PC-9 (cell line): ENCODE measurements around the gene ZNF160. TPM values are rescaled to one million over a fixed set of nuclear protein-coding genes. Genes with fewer than 3 reads are reported as not detected.

Experiments used
- BruUV-seq: library from RNA; stranded (reverse); fragments of 400-500 nt; replicated peaks from 2 replicates; lab custom pipeline; 2021; lab: Mats Ljungman, UMichigan
- CTCF ChIA-PET: fragments of 300-600 bp; sonication (Branson Sonifier 250); formaldehyde crosslinking; loops from one replicate; lab custom pipeline; 2022; ENCODE audit warnings: antibody characterized with exemption; lab: Charles Lee
- POLR2A ChIA-PET: fragments of 300-600 bp; sonication (Branson Sonifier 250); formaldehyde crosslinking; loops from one replicate; lab custom pipeline; 2022; ENCODE audit warnings: antibody characterized with exemption; ENCODE audit not compliant: unreplicated experiment; lab: Charles Lee
- DNase-seq, 2 experiments: peaks; one replicate each; pipeline versions ENCODE4 v3.0.0 to v3.0.0-alpha.2; 2015 to 2022; ENCODE audit warnings: mixed read lengths in 1 of 2
- H2AFZ ChIP-seq: fragments of 200-600 bp; sonication (generic); 2 replicates; pipeline ENCODE4 v1.8.1; 2017; ENCODE audit warnings: antibody characterized with exemption
- H3F3A ChIP-seq: fragments of 200-600 bp; sonication (generic); 2 replicates; pipeline ENCODE4 v1.8.1; 2017; ENCODE audit warnings: antibody characterized with exemption, mild to moderate bottlenecking, low read depth; ENCODE audit not compliant: insufficient read depth
- H3K27ac ChIP-seq: fragments of 200-600 bp; sonication (generic); 2 replicates; pipeline ENCODE4 v1.6.1; 2016; ENCODE audit warnings: mixed run types
- H3K27me3 ChIP-seq: fragments of 200-600 bp; sonication (generic); 2 replicates; pipeline ENCODE4 v1.6.1; 2016; ENCODE audit warnings: low read depth, mixed run types; ENCODE audit not compliant: insufficient read depth
- H3K36me3 ChIP-seq: fragments of 200-600 bp; sonication (generic); 2 replicates; pipeline ENCODE4 v1.6.1; 2016; ENCODE audit warnings: low read depth, mixed run types
- H3K4me1 ChIP-seq: fragments of 200-600 bp; sonication (generic); replicated peaks from 2 replicates; pipeline ENCODE4 v1.6.1; 2016; ENCODE audit warnings: mixed run types; ENCODE audit not compliant: insufficient read depth
- H3K4me2 ChIP-seq: fragments of 200-600 bp; sonication (generic); 2 replicates; pipeline ENCODE4 v1.6.1; 2017; ENCODE audit warnings: mixed run types
- H3K4me3 ChIP-seq: fragments of 200-600 bp; sonication (generic); 2 replicates; pipeline ENCODE4 v1.6.1; 2016; ENCODE audit warnings: mixed run types
- H3K79me2 ChIP-seq: fragments of 200-600 bp; sonication (generic); 2 replicates; pipeline ENCODE4 v1.6.1; 2017; ENCODE audit warnings: low read depth, mixed run types
- H3K9me2 ChIP-seq: fragments of 200-600 bp; sonication (generic); 2 replicates; pipeline ENCODE4 v1.8.1; 2017; ENCODE audit warnings: mild to moderate bottlenecking; ENCODE audit not compliant: insufficient read depth
- H3K9me3 ChIP-seq: fragments of 200-600 bp; sonication (generic); 2 replicates; pipeline ENCODE4 v1.8.1; 2016; ENCODE audit warnings: low read depth; ENCODE audit not compliant: insufficient read depth
- H4K20me1 ChIP-seq: fragments of 200-600 bp; sonication (generic); 2 replicates; pipeline ENCODE4 v1.8.1; 2017; ENCODE audit not compliant: insufficient read depth
- EZH2 ChIP-seq: fragments of 200-600 bp; sonication (generic); IDR thresholded peaks from 2 replicates; pipeline ENCODE4 v1.8.0; 2017; ENCODE audit warnings: antibody characterized with exemption, low read depth
- intact Hi-C: fragments of 100-400 bp; cut with micrococcal nuclease; formaldehyde crosslinking; loops from one replicate; pipeline ENCODE4 v1.10.0; 2022; ENCODE audit not compliant: unreplicated experiment
- total RNA-seq: library from RNA; stranded (reverse); gene quantifications from 2 replicates; pipeline ENCODE4 v1.2.3, GENCODE V29; 2021
- TF ChIP-seq, protein P1 (sequence below): fragments of 200-600 bp; sonication (generic); conservative IDR thresholded peaks from 2 replicates; pipeline ENCODE4 v1.6.1; 2017; ENCODE audit warnings: mixed run types, antibody characterized with exemption, mild to moderate bottlenecking, moderate library complexity

ZNF160 gene
- total RNA-seq, 1 experiment from 2014 or later, result 27.4 TPM

DNA sequence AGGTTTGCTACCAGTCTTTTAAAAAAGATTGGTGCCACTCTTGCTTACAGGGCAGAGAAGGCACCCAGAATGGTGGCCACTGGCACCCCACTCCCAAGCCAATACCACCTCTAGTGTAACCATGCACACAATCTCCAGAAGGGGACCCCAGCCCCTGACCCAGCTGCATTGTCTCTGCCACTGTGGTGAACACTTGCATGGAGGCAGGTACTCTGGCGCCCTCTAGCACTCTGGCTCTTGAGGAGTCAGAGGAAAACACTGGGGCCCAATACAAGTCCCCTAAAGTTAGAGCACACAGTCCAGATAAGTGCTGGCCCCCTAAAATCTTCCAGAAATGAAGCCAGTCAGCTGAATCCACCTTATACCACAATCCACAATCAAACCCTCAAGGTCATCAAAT, 83.5 kb downstream of the ZNF160 start:
- TF ChIP-seq EZH2, result no peak
- TF ChIP-seq, protein P1, sequence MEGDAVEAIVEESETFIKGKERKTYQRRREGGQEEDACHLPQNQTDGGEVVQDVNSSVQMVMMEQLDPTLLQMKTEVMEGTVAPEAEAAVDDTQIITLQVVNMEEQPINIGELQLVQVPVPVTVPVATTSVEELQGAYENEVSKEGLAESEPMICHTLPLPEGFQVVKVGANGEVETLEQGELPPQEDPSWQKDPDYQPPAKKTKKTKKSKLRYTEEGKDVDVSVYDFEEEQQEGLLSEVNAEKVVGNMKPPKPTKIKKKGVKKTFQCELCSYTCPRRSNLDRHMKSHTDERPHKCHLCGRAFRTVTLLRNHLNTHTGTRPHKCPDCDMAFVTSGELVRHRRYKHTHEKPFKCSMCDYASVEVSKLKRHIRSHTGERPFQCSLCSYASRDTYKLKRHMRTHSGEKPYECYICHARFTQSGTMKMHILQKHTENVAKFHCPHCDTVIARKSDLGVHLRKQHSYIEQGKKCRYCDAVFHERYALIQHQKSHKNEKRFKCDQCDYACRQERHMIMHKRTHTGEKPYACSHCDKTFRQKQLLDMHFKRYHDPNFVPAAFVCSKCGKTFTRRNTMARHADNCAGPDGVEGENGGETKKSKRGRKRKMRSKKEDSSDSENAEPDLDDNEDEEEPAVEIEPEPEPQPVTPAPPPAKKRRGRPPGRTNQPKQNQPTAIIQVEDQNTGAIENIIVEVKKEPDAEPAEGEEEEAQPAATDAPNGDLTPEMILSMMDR, result peak; percentile 36; the same call in 1 of the 2 replicates
- no peak overlapping the region for H3K4me3 ChIP-seq
- H2AFZ ChIP-seq, result no peak overlapping the region
- CTCF ChIA-PET, result no interaction called here
- H3K4me2 ChIP-seq, result no peak overlapping the region
- peaks cover 9% of the 10 kb centered on the region; the same call in 1 of the 2 replicates for H3K9me3 ChIP-seq
- peaks cover 5% of the 10 kb centered on the region; the same call in 1 of the 2 replicates for H3F3A ChIP-seq
- H3K27me3 ChIP-seq, result no peaks in the 10 kb centered on the region
- H3K27ac ChIP-seq, result no peak overlapping the region
- no peaks in the 10 kb centered on the region for H3K79me2 ChIP-seq
- no peaks in the 10 kb centered on the region for H4K20me1 ChIP-seq
- DNase-seq, result no peak
- intact Hi-C loops, result no loop called here
- no peaks in the 10 kb centered on the region for H3K9me2 ChIP-seq
- POLR2A ChIA-PET, result no interaction called here
- no peaks in the 10 kb centered on the region for H3K36me3 ChIP-seq
- H3K4me1 ChIP-seq, result no peaks in the 10 kb centered on the region
- no TSS peak for BruUV-seq

Other genes starting within 250 kb of the ZNF160 start
- 19.5 and 29.0 TPM in 2 replicates for gene ZNF468, start 245.8 kb downstream of the ZNF160 start, total RNA-seq
- gene ZNF320, start 205.8 kb downstream of the ZNF160 start, total RNA-seq, result 18.5 and 24.9 TPM in 2 replicates
- 10.8 and 14.5 TPM in 2 replicates for gene ZNF888, start 180.0 kb downstream of the ZNF160 start, total RNA-seq
- gene ZNF816, start 140.5 kb downstream of the ZNF160 start, total RNA-seq, result 11.8 and 13.8 TPM in 2 replicates
- gene ERVV-1, start 89.5 kb downstream of the ZNF160 start, total RNA-seq, result not detected in 2 replicates
- 0.28 TPM in 1 of 2 replicates, not detected in the other for gene ERVV-2, start 58.7 kb downstream of the ZNF160 start, total RNA-seq
- gene ZNF415, start 29.5 kb upstream of the ZNF160 start, total RNA-seq, result 9.6 and 12.9 TPM in 2 replicates
- 13.6 and 15.3 TPM in 2 replicates for gene ZNF347, start 55.6 kb upstream of the ZNF160 start, total RNA-seq
- gene ZNF665, start 89.9 kb upstream of the ZNF160 start, total RNA-seq, result 6.8 and 11.2 TPM in 2 replicates
- 10.2 and 14.5 TPM in 2 replicates for gene ZNF677, start 151.5 kb upstream of the ZNF160 start, total RNA-seq
- not detected in 2 replicates for gene VN1R2, start 154.9 kb upstream of the ZNF160 start, total RNA-seq
- gene VN1R4, start 164.3 kb upstream of the ZNF160 start, total RNA-seq, result not detected in 2 replicates
- gene ZNF845, start 230.3 kb upstream of the ZNF160 start, total RNA-seq, result 8.2 and 8.6 TPM in 2 replicates